Lower leg skin (tissue), 3 donors: ENCODE results near the gene PKD2L2.

ENCODE experiments used
- POLR2A ChIP-seq, 2 donors: fragments of 450-650 bp; IDR thresholded peaks; one replicate each; pipeline ENCODE4 v1.6.1; 2016 to 2017; ENCODE audit warnings: antibody characterized with exemption in 2 of 2, mild to moderate bottlenecking in 1 of 2, moderate library complexity in 1 of 2
- TF ChIP-seq, protein P1 (sequence below), 3 donors: fragments of 450-650 bp; IDR thresholded peaks; one replicate each; pipeline ENCODE4 v1.5.1; 2016; ENCODE audit warnings: antibody characterized with exemption in 3 of 3, mild to moderate bottlenecking in 3 of 3, moderate library complexity in 2 of 3

DNA sequence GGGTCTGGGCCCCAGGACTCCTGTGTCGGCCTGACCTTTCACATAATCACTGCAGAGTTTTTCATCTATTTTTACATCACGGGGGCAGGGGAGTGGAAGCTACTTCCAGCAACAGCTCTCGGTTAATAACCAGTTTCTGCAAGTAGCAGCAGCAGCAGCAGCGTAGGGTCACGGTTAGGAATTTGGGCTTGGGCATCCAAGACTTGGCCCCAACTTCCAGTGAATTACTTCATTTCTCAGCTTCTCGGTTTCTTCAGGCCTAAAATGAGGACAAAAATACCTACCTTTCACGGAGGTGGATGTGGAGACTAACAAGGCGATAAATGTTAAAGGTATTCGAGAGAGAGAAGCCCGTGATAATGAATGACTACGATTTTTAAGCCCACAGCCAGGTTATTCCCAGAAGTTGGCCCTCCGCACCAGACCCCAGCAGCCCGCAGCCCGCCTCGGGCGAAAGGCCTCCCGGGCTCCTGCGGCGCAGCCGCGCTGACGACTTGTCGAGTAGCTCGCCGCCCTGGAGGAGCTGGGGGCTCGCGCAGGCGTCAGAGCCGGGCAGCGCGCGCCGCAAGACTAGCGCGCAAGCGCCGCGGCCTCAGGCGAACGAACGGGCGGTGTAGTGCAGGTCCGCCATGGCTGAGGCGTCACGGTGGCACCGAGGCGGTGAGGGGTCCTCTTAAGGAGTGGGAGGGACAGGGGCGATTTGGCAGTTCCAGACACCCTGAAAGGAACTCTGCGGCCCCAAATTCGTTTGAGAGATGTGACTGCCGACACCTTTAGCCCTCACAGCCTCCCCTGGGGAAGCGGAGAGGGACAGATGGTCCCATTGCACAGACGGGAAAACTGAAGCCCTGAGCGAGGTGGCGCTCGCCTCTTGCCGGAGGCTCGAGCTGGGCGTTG is at the start of gene PKD2L2:
- TF ChIP-seq POLR2A (IDR thresholded peaks at IDR 0.05): no peak
- TF ChIP-seq, protein P1, sequence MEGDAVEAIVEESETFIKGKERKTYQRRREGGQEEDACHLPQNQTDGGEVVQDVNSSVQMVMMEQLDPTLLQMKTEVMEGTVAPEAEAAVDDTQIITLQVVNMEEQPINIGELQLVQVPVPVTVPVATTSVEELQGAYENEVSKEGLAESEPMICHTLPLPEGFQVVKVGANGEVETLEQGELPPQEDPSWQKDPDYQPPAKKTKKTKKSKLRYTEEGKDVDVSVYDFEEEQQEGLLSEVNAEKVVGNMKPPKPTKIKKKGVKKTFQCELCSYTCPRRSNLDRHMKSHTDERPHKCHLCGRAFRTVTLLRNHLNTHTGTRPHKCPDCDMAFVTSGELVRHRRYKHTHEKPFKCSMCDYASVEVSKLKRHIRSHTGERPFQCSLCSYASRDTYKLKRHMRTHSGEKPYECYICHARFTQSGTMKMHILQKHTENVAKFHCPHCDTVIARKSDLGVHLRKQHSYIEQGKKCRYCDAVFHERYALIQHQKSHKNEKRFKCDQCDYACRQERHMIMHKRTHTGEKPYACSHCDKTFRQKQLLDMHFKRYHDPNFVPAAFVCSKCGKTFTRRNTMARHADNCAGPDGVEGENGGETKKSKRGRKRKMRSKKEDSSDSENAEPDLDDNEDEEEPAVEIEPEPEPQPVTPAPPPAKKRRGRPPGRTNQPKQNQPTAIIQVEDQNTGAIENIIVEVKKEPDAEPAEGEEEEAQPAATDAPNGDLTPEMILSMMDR (IDR thresholded peaks at IDR 0.05): no peak
